ENCODE measurements around the gene JCHAIN. TPM values are rescaled to one million over a fixed set of nuclear protein-coding genes. Genes with fewer than 3 reads are reported as not detected.
A peak's percentile ranks its signal among the peaks of the same experiment; 100 is the strongest.

Gene JCHAIN
- total and polyA plus RNA-seq, 9 of the 15 experiments (the other 6 are each of a cell fraction or from before 2014, with no cell fraction given) = 0.04 to 0.68 (median 0.26) TPM; not detected in 5

- TF ChIP-seq MNT (conservative IDR thresholded peaks at IDR 0.05) = peak; percentile 90 to 94
- TF ChIP-seq E4F1 (CRISPR knock-in tag; IDR thresholded peaks at IDR 0.05; ENCODE audit: borderline replicate concordance) = peak; percentile 27; the same call in 1 of the 2 replicates
- TF ChIP-seq NCOR1 (IDR thresholded peaks at IDR 0.05) = peak; percentile 57; the same call in 1 of the 2 replicates
- TF ChIP-seq BRD4 (IDR thresholded peaks at IDR 0.05) = peak; percentile 66; the same call in 1 of the 2 replicates
- TF ChIP-seq ZNF347 (CRISPR knock-in tag; IDR thresholded peaks at IDR 0.05; ENCODE audit: low read depth) = no peak
- TF ChIP-seq ZNF263 (CRISPR knock-in tag; IDR thresholded peaks at IDR 0.05; ENCODE audit: borderline replicate concordance) = no peak
- no peak for TF ChIP-seq RBM22 (IDR thresholded peaks at IDR 0.05; ENCODE audit: low read depth, low read length, poor library complexity, severe bottlenecking)
Measured at GRCh38 chr4:70687821-70688794, 21.8 kb upstream of the JCHAIN start, which contains the start of gene UTP3 (continued).
